Aorta (tissue), 5 donors: Measurements from ENCODE around the gene MLST8. TPM values are rescaled to one million over a fixed set of nuclear protein-coding genes. Genes with fewer than 3 reads are reported as not detected.
A peak's percentile ranks its signal among the peaks of the same experiment; 100 is the strongest.

Experiments
- ATAC-seq: fragments of 200-7000 bp; cut with Tn5 transposase; one replicate; pipeline ENCODE4 v1.9.1; 2022; ENCODE audit warnings: moderate library complexity; ENCODE audit not compliant: low FRiP score
- DNase-seq, 2 donors: peaks; one replicate each; pipeline ENCODE4 v3.0.0-alpha.2; 2020
- H3K27ac ChIP-seq, 2 donors: one replicate each; pipeline ENCODE4 v1.5.1; 2013; ENCODE audit warnings: low read length in 2 of 2, mild to moderate bottlenecking in 2 of 2, moderate library complexity in 2 of 2, control low read depth in 1 of 2, inconsistent platforms in 1 of 2, low read depth in 1 of 2
- H3K27me3 ChIP-seq, 2 donors: one replicate each; pipeline ENCODE4 v1.6.1; 2013; ENCODE audit warnings: control low read depth in 1 of 2, low read length in 1 of 2, mild to moderate bottlenecking in 1 of 2, moderate library complexity in 1 of 2; ENCODE audit not compliant: insufficient read depth in 2 of 2, control insufficient read depth in 1 of 2
- H3K36me3 ChIP-seq, 2 donors: one replicate each; pipeline ENCODE4 v1.6.1; 2013; ENCODE audit warnings: control low read depth in 1 of 2, low read length in 1 of 2, mild to moderate bottlenecking in 1 of 2; ENCODE audit not compliant: insufficient read depth in 2 of 2, control insufficient read depth in 1 of 2
- H3K4me1 ChIP-seq, 2 donors: one replicate each; pipeline ENCODE4 v1.6.1; 2013; ENCODE audit warnings: low read length in 2 of 2, control low read depth in 1 of 2, mild to moderate bottlenecking in 1 of 2, moderate library complexity in 1 of 2; ENCODE audit not compliant: insufficient read depth in 2 of 2, control insufficient read depth in 1 of 2
- H3K4me3 ChIP-seq, 2 donors: one replicate each; pipeline ENCODE4 v1.5.1; 2013; ENCODE audit warnings: low read length in 2 of 2, control low read depth in 1 of 2, mild to moderate bottlenecking in 1 of 2
- H3K9me3 ChIP-seq: one replicate; pipeline ENCODE4 v1.6.1; 2013; ENCODE audit warnings: mild to moderate bottlenecking, low read length; ENCODE audit not compliant: control insufficient read depth
- WGBS, 2 donors: extraction: QIAGEN DNeasy Blood & Tissue Kit; methylation state at CpG; one replicate each; pipeline ENCODE4 v1.1.7; 2013; 5-methylcytosine and 5-hydroxymethylcytosine counted together
- intact Hi-C, 2 donors: fragments of 100-400 bp; cut with DNase I; formaldehyde crosslinking; loops; one replicate each; pipeline versions ENCODE4 v1.14.2 to v1.15.0; 2022
- polyA plus RNA-seq, 2 donors: library from polyadenylated mRNA; stranded (reverse); fragments of 200-250 nt; gene quantifications; one replicate each; pipeline ENCODE4 v1.2.3, GENCODE V29; 2013
- total RNA-seq, 2 donors: library from RNA; stranded (reverse); fragmentation: NEBNext Ultra II Directional; extraction: Animal tissue kit (Norgen Biotek cat#: 25700); gene quantifications; one replicate each; pipeline ENCODE4 v1.2.1, GENCODE V29; 2021
- donor health status: healthy with polysubstance abuse.
- donor health status: Bipolar disorder and iron deficiency.
- donor health status: DM: no; HTN: no; CAD: no.
- donor health status: DM: no; HTN: no; CAD: no.
- donor health status: DM: yes; HTN: yes; CAD: no.

The MLST8 gene
- total and polyA plus RNA-seq, 4 donors, result 14.1 to 50.7 (median 21.8) TPM

GRCh38 chr16:2160915-2161551, 44.2 kb upstream of the MLST8 start:
- H3K9me3 ChIP-seq, result no peaks in the 10 kb centered on the region
- DNase-seq (no peak), ATAC-seq (no peak)
- H3K27ac ChIP-seq, result no peak overlapping the region
- 62 to 66% methylated on average over 12 to 20 of the region's 20 CpGs for WGBS, 2 donors
- H3K4me3 ChIP-seq, result no peak overlapping the region
- H3K27me3 ChIP-seq, result no peaks in the 10 kb centered on the region
- no peaks in the 10 kb centered on the region for H3K36me3 ChIP-seq
- intact Hi-C loops, result no loop called here
- no peaks in the 10 kb centered on the region for H3K4me1 ChIP-seq

- Histone ChIP-seq H3K27me3 (no peaks in the 10 kb centered on the region), H3K36me3 (no peaks in the 10 kb centered on the region), H3K4me3 (no peak overlapping the region), H3K27ac (no peak overlapping the region), H3K9me3 (no peaks in the 10 kb centered on the region), H3K4me1 (no peaks in the 10 kb centered on the region)
- 92 to 94% methylated on average over 10 of the region's 10 CpGs for WGBS, 2 donors
- DNase-seq, result no peak
- no peak for ATAC-seq
- intact Hi-C loops, result no loop called here
Measured at GRCh38 chr16:2161911-2162310, 43.3 kb upstream of the MLST8 start.

GRCh38 chr16:2162676-2163118, 42.6 kb upstream of the MLST8 start:
- H3K27ac ChIP-seq, result no peak overlapping the region
- ATAC-seq, result no peak
- no peaks in the 10 kb centered on the region for H3K27me3 ChIP-seq
- no peaks in the 10 kb centered on the region for H3K4me1 ChIP-seq
- no peaks in the 10 kb centered on the region for H3K36me3 ChIP-seq
- WGBS, 2 donors, result 86 to 89% methylated on average over 13 of the region's 13 CpGs
- no peaks in the 10 kb centered on the region for H3K9me3 ChIP-seq
- intact Hi-C loops, result no loop called here
- DNase-seq, result no peak
- no peak overlapping the region for H3K4me3 ChIP-seq

- intact Hi-C loops, result no loop called here
- no peaks in the 10 kb centered on the region for H3K4me1 ChIP-seq
- DNase-seq (no peak), ATAC-seq (no peak)
- H3K36me3 ChIP-seq, result peaks cover 0 to 2% of the 10 kb centered on the region in 2 donors
- H3K9me3 ChIP-seq, result no peaks in the 10 kb centered on the region
- WGBS, 2 donors, result 94 to 96% methylated on average over 25 to 26 of the region's 26 CpGs
- H3K4me3 ChIP-seq, result no peak overlapping the region
- no peaks in the 10 kb centered on the region for H3K27me3 ChIP-seq
- no peak overlapping the region for H3K27ac ChIP-seq
Measured at GRCh38 chr16:2163211-2163881, 41.9 kb upstream of the MLST8 start.

GRCh38 chr16:2165861-2166260, 39.4 kb upstream of the MLST8 start:
- DNase-seq, result no peak
- intact Hi-C loops, result no loop called here
- no peaks in the 10 kb centered on the region for H3K27me3 ChIP-seq
- H3K9me3 ChIP-seq, result no peaks in the 10 kb centered on the region
- H3K4me3 ChIP-seq, result no peak overlapping the region
- no peak for ATAC-seq
- peaks cover 0 to 2% of the 10 kb centered on the region in 2 donors for H3K36me3 ChIP-seq
- no peaks in the 10 kb centered on the region for H3K4me1 ChIP-seq
- 92 to 94% methylated on average over 11 to 12 of the region's 12 CpGs for WGBS, 2 donors
- no peak overlapping the region for H3K27ac ChIP-seq

GRCh38 chr16:2166263-2167067, 38.8 kb upstream of the MLST8 start:
- Histone ChIP-seq H3K27me3 (no peaks in the 10 kb centered on the region), H3K9me3 (no peaks in the 10 kb centered on the region), H3K36me3 (peaks cover 0 to 2% of the 10 kb centered on the region in 2 donors), H3K27ac (no peak overlapping the region), H3K4me1 (no peaks in the 10 kb centered on the region), H3K4me3 (no peak overlapping the region)
- DNase-seq (no peak), ATAC-seq (no peak)
- intact Hi-C loops, result no loop called here
- 89 to 92% methylated on average over 17 of the region's 17 CpGs for WGBS, 2 donors

- intact Hi-C loops, result no loop called here
- 90 to 94% methylated on average over 18 of the region's 18 CpGs for WGBS, 2 donors
- ATAC-seq (no peak), DNase-seq (no peak)
- H3K36me3 ChIP-seq, result peaks cover 0 to 2% of the 10 kb centered on the region in 2 donors
- H3K4me3 ChIP-seq, result no peak overlapping the region
- no peaks in the 10 kb centered on the region for H3K4me1 ChIP-seq
- no peaks in the 10 kb centered on the region for H3K9me3 ChIP-seq
- H3K27ac ChIP-seq, result no peak overlapping the region
- no peaks in the 10 kb centered on the region for H3K27me3 ChIP-seq
Measured at GRCh38 chr16:2167068-2167638, 38.1 kb upstream of the MLST8 start.

GRCh38 chr16:2170080-2170479, 35.2 kb upstream of the MLST8 start:
- Histone ChIP-seq H3K27me3 (no peaks in the 10 kb centered on the region), H3K9me3 (no peaks in the 10 kb centered on the region), H3K36me3 (peaks cover 0 to 7% of the 10 kb centered on the region in 2 donors), H3K27ac (no peak overlapping the region), H3K4me1 (no peaks in the 10 kb centered on the region), H3K4me3 (no peak overlapping the region)
- DNase-seq, result no peak
- ATAC-seq, result peak; percentile 52
- intact Hi-C loops, result no loop called here
- WGBS, 2 donors, result 83 to 90% methylated on average over 17 to 18 of the region's 18 CpGs
